PFSK-1 (cell line): Measurements from ENCODE around the gene XXYLT1.

Experiments
- FOXP2 ChIP-seq: optimal IDR thresholded peaks from 2 replicates; pipeline ENCODE3; 2011; ENCODE audit warnings: borderline replicate concordance, control low read depth, inconsistent platforms; ENCODE audit not compliant: insufficient read depth; ENCODE audit errors: extremely low read length, extremely low read depth
- POLR2AphosphoS5 ChIP-seq: IDR thresholded peaks from 2 replicates; pipeline ENCODE4 v1.6.1; 2012; ENCODE audit warnings: low read depth, mild to moderate bottlenecking, control low read depth, low read length, moderate library complexity
- SIN3A ChIP-seq: IDR thresholded peaks from 2 replicates; pipeline ENCODE4 v1.6.1; 2012; ENCODE audit warnings: mild to moderate bottlenecking, low read length, moderate library complexity, borderline replicate concordance; ENCODE audit not compliant: insufficient read depth
- TAF1 ChIP-seq: IDR thresholded peaks from 2 replicates; pipeline ENCODE4 v1.6.1; 2012; ENCODE audit warnings: low read length, control low read depth, borderline replicate concordance; ENCODE audit not compliant: insufficient read depth
- TF ChIP-seq, protein P1 (sequence below), 2 experiments: IDR thresholded peaks; 2 replicates each; pipeline versions ENCODE4 v1.6.1 to v1.8.0; 2011 to 2012; ENCODE audit warnings: low read depth in 2 of 2, low read length in 2 of 2, control low read depth in 1 of 2, inconsistent platforms in 1 of 2, mild to moderate bottlenecking in 1 of 2, moderate library complexity in 1 of 2; ENCODE audit not compliant: insufficient read depth in 1 of 2

XXYLT1 gene

DNA sequence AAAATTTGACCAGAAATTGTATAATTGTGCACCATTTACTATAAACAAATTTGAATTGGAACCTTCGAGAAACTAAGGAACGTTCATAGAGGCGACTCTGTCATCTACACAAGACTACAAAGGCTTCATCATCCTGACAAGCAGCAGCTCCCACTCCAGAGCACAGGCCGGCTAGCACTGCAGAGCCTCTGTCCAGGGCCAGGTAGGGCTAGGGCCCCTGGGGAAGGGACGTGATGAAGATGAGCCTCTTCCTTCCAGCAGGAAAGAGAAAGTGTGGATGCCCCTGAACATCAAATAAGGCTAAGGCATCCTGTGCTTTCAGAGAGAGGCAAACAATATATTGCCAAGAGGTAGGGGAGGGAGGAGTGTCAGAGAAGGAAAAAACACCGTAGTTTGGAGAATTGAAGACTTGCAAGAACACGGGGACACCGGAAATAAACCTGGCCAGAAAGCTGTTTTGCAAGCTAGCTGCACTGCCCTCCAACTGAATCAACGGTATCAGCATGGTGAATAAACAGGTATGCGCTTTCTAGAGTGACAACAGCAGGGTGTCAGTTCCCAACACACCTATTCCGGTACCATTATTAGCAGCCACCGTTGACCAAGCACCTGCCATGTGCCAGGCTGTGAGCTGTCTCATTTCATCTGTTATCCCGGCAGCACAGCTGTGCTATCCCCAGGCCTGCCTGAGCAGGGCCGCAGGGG lies 12.4 kb downstream of the XXYLT1 start:
- TF ChIP-seq FOXP2 = no peak
- TF ChIP-seq POLR2AphosphoS5 = no peak
- TF ChIP-seq SIN3A = no peak
- no peak for TF ChIP-seq TAF1
- TF ChIP-seq, protein P1, sequence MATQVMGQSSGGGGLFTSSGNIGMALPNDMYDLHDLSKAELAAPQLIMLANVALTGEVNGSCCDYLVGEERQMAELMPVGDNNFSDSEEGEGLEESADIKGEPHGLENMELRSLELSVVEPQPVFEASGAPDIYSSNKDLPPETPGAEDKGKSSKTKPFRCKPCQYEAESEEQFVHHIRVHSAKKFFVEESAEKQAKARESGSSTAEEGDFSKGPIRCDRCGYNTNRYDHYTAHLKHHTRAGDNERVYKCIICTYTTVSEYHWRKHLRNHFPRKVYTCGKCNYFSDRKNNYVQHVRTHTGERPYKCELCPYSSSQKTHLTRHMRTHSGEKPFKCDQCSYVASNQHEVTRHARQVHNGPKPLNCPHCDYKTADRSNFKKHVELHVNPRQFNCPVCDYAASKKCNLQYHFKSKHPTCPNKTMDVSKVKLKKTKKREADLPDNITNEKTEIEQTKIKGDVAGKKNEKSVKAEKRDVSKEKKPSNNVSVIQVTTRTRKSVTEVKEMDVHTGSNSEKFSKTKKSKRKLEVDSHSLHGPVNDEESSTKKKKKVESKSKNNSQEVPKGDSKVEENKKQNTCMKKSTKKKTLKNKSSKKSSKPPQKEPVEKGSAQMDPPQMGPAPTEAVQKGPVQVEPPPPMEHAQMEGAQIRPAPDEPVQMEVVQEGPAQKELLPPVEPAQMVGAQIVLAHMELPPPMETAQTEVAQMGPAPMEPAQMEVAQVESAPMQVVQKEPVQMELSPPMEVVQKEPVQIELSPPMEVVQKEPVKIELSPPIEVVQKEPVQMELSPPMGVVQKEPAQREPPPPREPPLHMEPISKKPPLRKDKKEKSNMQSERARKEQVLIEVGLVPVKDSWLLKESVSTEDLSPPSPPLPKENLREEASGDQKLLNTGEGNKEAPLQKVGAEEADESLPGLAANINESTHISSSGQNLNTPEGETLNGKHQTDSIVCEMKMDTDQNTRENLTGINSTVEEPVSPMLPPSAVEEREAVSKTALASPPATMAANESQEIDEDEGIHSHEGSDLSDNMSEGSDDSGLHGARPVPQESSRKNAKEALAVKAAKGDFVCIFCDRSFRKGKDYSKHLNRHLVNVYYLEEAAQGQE (IDR thresholded peaks at IDR 0.05; ENCODE audit: insufficient read depth in 1 of 2, low read depth in 2 of 2, low read length in 2 of 2) = no peak

DNA sequence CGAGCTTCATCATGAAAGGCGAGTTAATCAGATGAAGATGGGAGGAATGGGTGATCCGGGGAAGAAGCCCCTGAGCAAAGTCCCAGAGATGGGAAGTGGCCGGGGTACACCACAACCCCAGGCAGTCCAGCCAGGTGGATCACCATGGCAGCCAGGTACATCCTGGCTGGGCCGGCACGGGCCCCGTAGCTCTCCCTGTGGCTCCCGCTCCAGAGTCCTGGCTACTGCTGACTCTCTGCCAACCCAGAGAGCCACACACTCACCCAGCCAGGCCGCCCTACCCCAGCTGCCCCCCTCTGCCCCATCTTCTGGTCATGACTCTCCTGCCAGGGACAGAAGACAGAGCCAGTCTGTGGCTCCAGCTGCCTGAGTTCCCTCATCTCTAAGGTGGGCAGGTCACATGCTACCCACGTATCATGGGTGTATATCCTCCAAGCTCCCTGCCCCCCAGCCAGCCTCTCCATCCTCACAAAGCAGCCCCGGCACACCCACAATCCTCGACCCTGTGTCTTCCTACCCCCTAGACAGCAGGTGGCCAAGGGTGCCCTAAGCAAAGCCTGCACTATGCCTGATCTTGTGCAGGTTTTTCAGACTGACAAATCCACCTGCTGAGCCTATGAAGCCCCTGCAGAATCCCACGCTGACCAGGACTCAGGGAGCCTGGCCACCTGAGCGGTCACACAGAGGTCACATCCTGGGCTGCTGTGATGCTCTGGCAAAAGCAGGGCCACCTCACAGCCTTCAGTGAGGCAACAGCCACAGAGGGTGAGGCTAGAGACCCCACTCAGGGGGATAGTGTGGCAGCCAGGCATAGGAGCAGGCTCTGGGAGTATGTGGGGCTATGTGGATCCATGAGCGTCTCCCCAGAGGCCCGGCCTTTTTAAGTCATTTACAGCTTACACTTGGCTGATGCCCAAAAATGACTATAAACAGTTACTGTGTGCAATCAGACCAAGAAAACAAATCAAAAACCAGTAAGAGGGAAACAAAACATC lies 13.2 kb downstream of the XXYLT1 start:
- TF ChIP-seq TAF1 = no peak
- TF ChIP-seq, protein P1 (IDR thresholded peaks at IDR 0.05; ENCODE audit: insufficient read depth in 1 of 2, low read depth in 2 of 2, low read length in 2 of 2) = no peak
- no peak for TF ChIP-seq FOXP2
- TF ChIP-seq POLR2AphosphoS5 = no peak
- no peak for TF ChIP-seq SIN3A

DNA sequence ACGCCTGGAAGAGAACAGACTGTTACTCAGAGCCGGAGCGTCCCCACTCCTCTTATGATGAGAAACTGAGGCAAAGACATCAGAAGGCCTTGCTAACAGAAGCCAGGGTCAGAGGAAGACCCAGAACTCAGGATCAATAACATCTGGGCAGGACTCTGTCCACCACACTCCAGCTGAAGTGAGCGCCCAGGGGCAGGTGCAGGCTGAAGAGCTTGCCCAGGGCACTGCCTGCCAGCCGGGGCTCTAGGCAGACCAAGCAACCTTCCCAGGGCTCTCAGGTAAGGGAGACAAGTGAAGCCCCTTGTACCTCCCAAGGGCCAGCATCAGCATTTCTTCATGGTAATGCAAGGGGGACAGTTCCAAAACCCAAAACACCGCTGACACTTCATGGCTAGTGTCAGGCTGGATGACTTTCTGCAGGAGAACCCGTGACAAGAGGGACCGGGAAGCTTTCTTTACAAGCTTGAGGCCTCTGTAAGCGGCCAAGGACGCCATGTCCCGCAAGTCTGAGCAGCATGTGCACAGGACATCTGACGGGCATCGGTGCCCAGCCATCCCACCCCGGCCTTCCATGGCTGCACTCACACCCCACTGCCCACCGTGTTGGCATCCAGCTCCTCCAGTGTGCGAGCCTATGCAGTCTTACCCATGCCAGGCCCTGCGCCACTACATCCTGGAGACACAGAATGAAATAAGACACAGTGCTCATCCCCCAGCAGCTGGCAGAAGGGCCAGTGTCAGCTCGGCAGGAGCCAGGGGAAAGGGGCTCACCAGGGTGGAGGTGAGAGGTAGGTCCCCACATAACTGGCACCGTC lies 14.1 kb downstream of the XXYLT1 start:
- no peak for TF ChIP-seq POLR2AphosphoS5
- TF ChIP-seq, protein P1 (IDR thresholded peaks at IDR 0.05; ENCODE audit: insufficient read depth in 1 of 2, low read depth in 2 of 2, low read length in 2 of 2) = no peak
- TF ChIP-seq SIN3A = no peak
- no peak for TF ChIP-seq FOXP2
- no peak for TF ChIP-seq TAF1

DNA sequence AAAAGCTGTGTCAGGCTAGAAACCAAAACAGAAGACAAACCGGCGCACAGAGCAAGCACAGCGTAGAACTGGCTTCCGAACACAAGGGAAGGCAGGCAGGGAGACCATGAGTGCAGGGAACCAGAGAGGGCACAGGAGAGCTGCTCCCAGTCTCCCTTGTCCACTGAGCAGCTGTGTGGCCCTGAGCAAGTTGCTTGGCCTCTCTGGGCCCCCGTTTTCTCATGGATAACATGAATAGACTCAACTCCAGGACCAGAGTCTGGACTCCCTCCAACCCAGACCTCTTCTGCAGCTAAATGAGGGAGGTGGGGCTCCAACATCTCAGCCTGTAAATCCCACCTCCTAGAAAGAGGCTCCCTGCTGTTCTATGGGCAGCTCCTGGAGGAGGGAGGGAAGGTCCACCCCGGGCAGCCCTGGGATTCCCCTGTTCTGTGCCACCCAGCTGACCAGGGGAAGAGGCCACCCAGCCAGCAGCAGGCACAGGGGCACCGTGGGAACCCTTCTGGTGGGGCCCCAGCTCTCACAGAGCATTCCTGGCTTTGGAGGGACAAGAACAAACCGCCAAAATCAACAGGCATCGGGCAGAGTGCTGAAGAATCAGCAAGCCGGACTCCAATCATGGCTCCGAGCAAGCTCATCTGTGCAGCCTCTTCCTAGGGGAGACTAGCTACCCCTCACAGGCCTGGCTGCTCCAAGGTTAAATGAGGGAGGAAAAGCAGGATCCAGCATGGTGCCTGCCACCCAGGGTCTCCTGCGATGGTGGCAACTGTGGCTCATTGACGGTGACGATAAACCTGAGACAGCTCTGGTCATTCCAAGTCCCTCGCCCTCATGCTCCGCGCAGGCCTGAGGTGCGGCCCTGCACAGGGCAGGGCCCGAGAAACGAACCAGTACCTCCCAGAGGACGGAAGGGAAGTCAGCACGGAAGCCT lies 15.1 kb downstream of the XXYLT1 start:
- TF ChIP-seq POLR2AphosphoS5 (no peak), SIN3A (no peak), TAF1 (no peak), FOXP2 (no peak)
- TF ChIP-seq, protein P1 (IDR thresholded peaks at IDR 0.05; ENCODE audit: insufficient read depth in 1 of 2, low read depth in 2 of 2, low read length in 2 of 2) = no peak
